ENCODE results near the gene FGF7.
A peak's percentile ranks its signal among the peaks of the same experiment; 100 is the strongest.

The FGF7 gene

GRCh38 chr15:49490966-49491365 is 67.9 kb downstream of the FGF7 start:
- no peak for TF ChIP-seq CTCF (conservative IDR thresholded peaks at IDR 0.05; ENCODE audit: control insufficient read depth, insufficient read depth, low read depth, low read length)
- DNase-seq (ENCODE audit: low read depth) = peak; percentile 71
- H3K4me3 ChIP-seq (ENCODE audit: control insufficient read depth, low read depth, low read length) = no peak overlapping the region

- DNase-seq (ENCODE audit: low read depth) = peak; percentile 36
- TF ChIP-seq CTCF (conservative IDR thresholded peaks at IDR 0.05; ENCODE audit: control insufficient read depth, insufficient read depth, low read depth, low read length) = no peak
- no peak overlapping the region for H3K4me3 ChIP-seq (ENCODE audit: control insufficient read depth, low read depth, low read length)
Measured at GRCh38 chr15:49492151-49492550, 69.1 kb downstream of the FGF7 start.

GRCh38 chr15:49492830-49493229 is 69.8 kb downstream of the FGF7 start:
- no peak overlapping the region for H3K4me3 ChIP-seq (ENCODE audit: control insufficient read depth, low read depth, low read length)
- peak; percentile 96 for DNase-seq (ENCODE audit: low read depth)
- no peak for TF ChIP-seq CTCF (conservative IDR thresholded peaks at IDR 0.05; ENCODE audit: control insufficient read depth, insufficient read depth, low read depth, low read length)

- TF ChIP-seq CTCF (conservative IDR thresholded peaks at IDR 0.05; ENCODE audit: control insufficient read depth, insufficient read depth, low read depth, low read length) = no peak
- no peak for DNase-seq (ENCODE audit: low read depth)
- H3K4me3 ChIP-seq (ENCODE audit: control insufficient read depth, low read depth, low read length) = no peak overlapping the region
Measured at GRCh38 chr15:49494842-49495241, 71.8 kb downstream of the FGF7 start.

- DNase-seq (ENCODE audit: low read depth) = peak; percentile 57
Measured at GRCh38 chr15:49495993-49496753, 73.1 kb downstream of the FGF7 start.

GRCh38 chr15:49501586-49501985 is 78.5 kb downstream of the FGF7 start:
- DNase-seq (ENCODE audit: low read depth) = no peak
- no peak for TF ChIP-seq CTCF (conservative IDR thresholded peaks at IDR 0.05; ENCODE audit: control insufficient read depth, insufficient read depth, low read depth, low read length)
- no peak overlapping the region for H3K4me3 ChIP-seq (ENCODE audit: control insufficient read depth, low read depth, low read length)

More at GRCh38 chr15:49495993-49496753, 73.1 kb downstream of the FGF7 start:
- H3K4me3 ChIP-seq (ENCODE audit: control insufficient read depth, low read depth, low read length) = no peak overlapping the region
- no peak for TF ChIP-seq CTCF (conservative IDR thresholded peaks at IDR 0.05; ENCODE audit: control insufficient read depth, insufficient read depth, low read depth, low read length)

Measured in fibroblast of mammary gland (primary cell).